HepG2 (cell line): ENCODE results near the gene NEDD4L. TPM values are rescaled to one million over a fixed set of nuclear protein-coding genes. Genes with fewer than 3 reads are reported as not detected.

Source experiments
- ATAC-seq: fragments of 200-7000 bp; cut with Tn5 transposase; 3 replicates; pipeline ENCODE4 v1.9.1; 2020; ENCODE audit warnings: mild to moderate bottlenecking, moderate library complexity
- BruUV-seq: library from RNA; stranded (reverse); fragments of 400-500 nt; replicated peaks from 2 replicates; lab custom pipeline; 2021; lab: Mats Ljungman, UMichigan
- CTCF ChIA-PET: fragments of 300-600 bp; formaldehyde crosslinking; extraction: SDS; loops from one replicate; lab custom pipeline; 2021; ENCODE audit warnings: low total read pairs, inconsistent platforms, low intra/inter-chr PET ratio; lab: Yijun Ruan, JAX
- POLR2A ChIA-PET: fragments of 350-600 bp; sonication (Branson Sonifier 250); formaldehyde crosslinking; loops from one replicate; lab custom pipeline; 2020; ENCODE audit warnings: antibody characterized with exemption, inconsistent platforms; lab: Yijun Ruan, JAX
- DNase-seq: peaks from one replicate; pipeline ENCODE4 v3.0.0-alpha.2; 2015; ENCODE audit warnings: low spot score
- FAIRE-seq: peaks from 3 replicates; lab custom pipeline; 2011; peaks lifted over from hg19 to GRCh38; lab: Jason Lieb, UNC
- H2AFZ ChIP-seq: one replicate; pipeline ENCODE4 v1.6.1; 2011; ENCODE audit warnings: low read length, inconsistent platforms
- H3K27ac ChIP-seq: fragments of 300-600 bp; 3 replicates; pipeline ENCODE4 v1.8.0; 2011; ENCODE audit warnings: mixed run types, mild to moderate bottlenecking, mixed read lengths, low read length, inconsistent platforms; ENCODE audit not compliant: insufficient read depth; ENCODE audit errors: extremely low read length
- H3K27me3 ChIP-seq, 2 experiments: fragments of 200-600 bp in 1 of 2; 2 replicates in 1 of 2; 3 replicates in 1 of 2; pipeline versions ENCODE4 v1.6.0 to v1.8.0; 2011; ENCODE audit warnings: low read length in 2 of 2, mild to moderate bottlenecking in 2 of 2, moderate library complexity in 2 of 2, inconsistent platforms in 1 of 2; ENCODE audit not compliant: insufficient read depth in 2 of 2, control insufficient read depth in 1 of 2
- H3K36me3 ChIP-seq, 2 experiments: fragments of 200-600 bp in 1 of 2; replicated peaks in 1 of 2; 2 replicates in 1 of 2; 3 replicates in 1 of 2; pipeline versions ENCODE4 v1.5.1 to v1.8.0; 2011; ENCODE audit warnings: low read length in 2 of 2, inconsistent platforms in 1 of 2; ENCODE audit not compliant: insufficient read depth in 2 of 2, control insufficient read depth in 1 of 2
- H3K4me1 ChIP-seq: 2 replicates; pipeline ENCODE4 v1.5.1; 2012; ENCODE audit warnings: low read length, inconsistent platforms; ENCODE audit not compliant: insufficient read depth
- H3K4me2 ChIP-seq: 2 replicates; pipeline ENCODE4 v1.6.0; 2011; ENCODE audit warnings: low read depth, low read length, inconsistent platforms
- H3K4me3 ChIP-seq, 3 experiments: fragments of 200-600 bp in 1 of 3; sonication (generic), shearing (Covaris generic) in 1 of 3; replicated peaks in 1 of 3; 2 replicates each; pipeline ENCODE4 v1.5.1; 2011 to 2016; ENCODE audit warnings: low read length in 3 of 3, inconsistent platforms in 2 of 3, low read depth in 2 of 3, mild to moderate bottlenecking in 2 of 3, control low read depth in 1 of 3, mixed read lengths in 1 of 3; ENCODE audit not compliant: insufficient read depth in 1 of 3
- H3K79me2 ChIP-seq: one replicate; pipeline ENCODE4 v1.6.1; 2011; ENCODE audit warnings: low read length, inconsistent platforms; ENCODE audit not compliant: insufficient read depth
- H3K9ac ChIP-seq: 2 replicates; pipeline ENCODE4 v1.6.0; 2011; ENCODE audit warnings: mild to moderate bottlenecking, low read depth, low read length, inconsistent platforms; ENCODE audit not compliant: insufficient read depth
- H3K9me3 ChIP-seq: 2 replicates; pipeline ENCODE4 v1.5.1; 2012; ENCODE audit warnings: mild to moderate bottlenecking, low read length
- H4K20me1 ChIP-seq: 2 replicates; pipeline ENCODE4 v1.6.0; 2011; ENCODE audit warnings: inconsistent platforms, mild to moderate bottlenecking, low read length, moderate library complexity; ENCODE audit not compliant: insufficient read depth
- FOXA3 ChIP-seq: IDR thresholded peaks from 2 replicates; pipeline ENCODE4 v1.6.1; 2016; ENCODE audit warnings: missing genetic modification reagents, missing compliant biosample characterization
- MIER3 ChIP-seq: IDR thresholded peaks from 2 replicates; pipeline ENCODE4 v1.6.1; 2016; ENCODE audit warnings: missing compliant biosample characterization, borderline replicate concordance
- NCOA5 ChIP-seq: sonication (generic); formaldehyde crosslinking; IDR thresholded peaks from 2 replicates; pipeline ENCODE4 v1.4.0; 2020; ENCODE audit warnings: missing genetic modification reagents
- POLR2AphosphoS2 ChIP-seq: IDR thresholded peaks from 2 replicates; pipeline ENCODE4 v1.6.1; 2011; ENCODE audit warnings: low read depth, low read length, improper control_type of control experiment
- SPEN ChIP-seq: sonication (generic); formaldehyde crosslinking; IDR thresholded peaks from 2 replicates; pipeline ENCODE4 v1.5.1; 2020; ENCODE audit warnings: low read depth, mild to moderate bottlenecking, missing genetic modification reagents
- U2AF2 ChIP-seq: fragments of 200-400 bp; formaldehyde crosslinking; IDR thresholded peaks from 2 replicates; pipeline ENCODE4 v1.6.1; 2017; ENCODE audit warnings: low read depth, mild to moderate bottlenecking, low read length
- ZFP91 ChIP-seq: sonication (generic); formaldehyde crosslinking; IDR thresholded peaks from 2 replicates; pipeline ENCODE4 v1.9.0; 2022; ENCODE audit warnings: missing genetic modification reagents, mild to moderate bottlenecking, borderline replicate concordance
- ZNF17 ChIP-seq: sonication (generic); formaldehyde crosslinking; IDR thresholded peaks from 2 replicates; pipeline ENCODE4 v1.5.0; 2020; ENCODE audit warnings: mild to moderate bottlenecking, missing genetic modification reagents
- ZNF367 ChIP-seq: sonication (generic); formaldehyde crosslinking; IDR thresholded peaks from 2 replicates; pipeline ENCODE4 v1.4.0; 2020; ENCODE audit warnings: missing genetic modification reagents, borderline replicate concordance
- ZNF382 ChIP-seq: sonication (generic); formaldehyde crosslinking; IDR thresholded peaks from 2 replicates; pipeline ENCODE4 v1.5.0; 2020; ENCODE audit warnings: missing genetic modification reagents, mild to moderate bottlenecking, borderline replicate concordance
- ZNF546 ChIP-seq: sonication (generic); formaldehyde crosslinking; conservative IDR thresholded peaks from 2 replicates; pipeline ENCODE4 v1.8.1; 2023; ENCODE audit warnings: mild to moderate bottlenecking, missing genetic modification reagents
- ZNF773 ChIP-seq: sonication (generic); formaldehyde crosslinking; IDR thresholded peaks from 2 replicates; pipeline ENCODE4 v1.4.0; 2020; ENCODE audit warnings: missing genetic modification reagents, borderline replicate concordance
- ZNF788 ChIP-seq: sonication (generic); formaldehyde crosslinking; IDR thresholded peaks from 2 replicates; pipeline ENCODE4 v1.5.0; 2020; ENCODE audit warnings: mild to moderate bottlenecking, missing genetic modification reagents, borderline replicate concordance
- ZSCAN29 ChIP-seq: sonication (generic); formaldehyde crosslinking; conservative IDR thresholded peaks from 2 replicates; pipeline ENCODE4 v1.4.0; 2020; ENCODE audit warnings: mild to moderate bottlenecking, missing genetic modification reagents
- WGBS: methylation state at CpG from one replicate; pipeline ENCODE4 v1.1.6; 2017; ENCODE audit warnings: low lambda C conversion rate; 5-methylcytosine and 5-hydroxymethylcytosine counted together
- in situ Hi-C: cut with HindIII; loops from 2 replicates; pipeline ENCODE4 v1.10.0; 2017; ENCODE audit warnings: low pct_unique_long_range_greater_than_20kb; ENCODE audit not compliant: extremely low pct_ligation_motif_present
- intact Hi-C: fragments of 100-400 bp; cut with micrococcal nuclease; formaldehyde crosslinking; loops from one replicate; pipeline ENCODE4 v1.10.0; 2022; ENCODE audit not compliant: unreplicated experiment
- polyA plus RNA-seq, 8 experiments: library from polyadenylated mRNA; depleted of rRNA in 3 of 8; stranded (reverse) in 7 of 8; unstranded in 1 of 8; fragments of >200 nt; fragmentation: Illumina TruSeq in 4 of 8; extraction: Trizol in 4 of 8; gene quantifications; 2 replicates each; pipeline versions ENCODE4 v1.2.1 to v1.2.3, GENCODE V29; 2011 to 2016; ENCODE audit warnings: low read depth in 4 of 8, missing spikeins in 1 of 8, mixed read lengths in 1 of 8; ENCODE audit not compliant: insufficient read depth in 1 of 8
- total RNA-seq, 5 experiments: library from RNA; depleted of rRNA; stranded (reverse); fragments of >200 nt; fragmentation: Illumina TruSeq; extraction: Trizol; gene quantifications; 2 replicates each; pipeline ENCODE4 v1.2.3, GENCODE V29; 2016; ENCODE audit warnings: low read depth in 1 of 5
- TF ChIP-seq, protein P1 (sequence below): sonication (generic); formaldehyde crosslinking; IDR thresholded peaks from 2 replicates; pipeline ENCODE4 v1.5.1; 2020; ENCODE audit warnings: mild to moderate bottlenecking, missing genetic modification reagents, moderate library complexity

The NEDD4L gene
- total and polyA plus RNA-seq, 2 of the 13 experiments (the other 11 are each of a cell fraction or from before 2014, with no cell fraction given) = 168 to 390 TPM

DNA sequence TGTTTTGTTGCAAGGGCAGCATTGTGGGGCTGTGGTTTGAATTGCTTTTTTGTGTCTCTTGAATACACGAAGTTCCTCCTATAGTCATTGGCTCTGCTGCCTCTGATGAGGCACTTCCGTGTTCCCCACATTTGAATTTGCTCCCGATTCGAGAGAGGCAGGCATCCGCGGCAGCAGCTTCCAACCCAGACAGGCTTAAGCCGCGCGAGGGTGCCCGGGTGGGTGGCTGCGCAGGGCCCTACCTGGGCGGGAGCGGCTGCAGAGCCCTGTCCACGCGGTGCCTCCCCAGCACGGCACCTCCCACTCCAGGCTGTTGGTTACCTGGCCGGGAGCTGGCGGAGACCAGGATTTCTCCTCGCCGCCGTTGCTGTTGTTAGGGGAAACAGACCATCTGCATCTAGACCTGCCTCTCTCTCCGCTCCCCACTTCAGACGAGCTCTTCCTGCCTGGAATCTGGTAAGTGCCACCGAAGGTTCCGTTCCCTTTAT lies 151.3 kb downstream of the NEDD4L start (continued):
- TF ChIP-seq, protein P1, sequence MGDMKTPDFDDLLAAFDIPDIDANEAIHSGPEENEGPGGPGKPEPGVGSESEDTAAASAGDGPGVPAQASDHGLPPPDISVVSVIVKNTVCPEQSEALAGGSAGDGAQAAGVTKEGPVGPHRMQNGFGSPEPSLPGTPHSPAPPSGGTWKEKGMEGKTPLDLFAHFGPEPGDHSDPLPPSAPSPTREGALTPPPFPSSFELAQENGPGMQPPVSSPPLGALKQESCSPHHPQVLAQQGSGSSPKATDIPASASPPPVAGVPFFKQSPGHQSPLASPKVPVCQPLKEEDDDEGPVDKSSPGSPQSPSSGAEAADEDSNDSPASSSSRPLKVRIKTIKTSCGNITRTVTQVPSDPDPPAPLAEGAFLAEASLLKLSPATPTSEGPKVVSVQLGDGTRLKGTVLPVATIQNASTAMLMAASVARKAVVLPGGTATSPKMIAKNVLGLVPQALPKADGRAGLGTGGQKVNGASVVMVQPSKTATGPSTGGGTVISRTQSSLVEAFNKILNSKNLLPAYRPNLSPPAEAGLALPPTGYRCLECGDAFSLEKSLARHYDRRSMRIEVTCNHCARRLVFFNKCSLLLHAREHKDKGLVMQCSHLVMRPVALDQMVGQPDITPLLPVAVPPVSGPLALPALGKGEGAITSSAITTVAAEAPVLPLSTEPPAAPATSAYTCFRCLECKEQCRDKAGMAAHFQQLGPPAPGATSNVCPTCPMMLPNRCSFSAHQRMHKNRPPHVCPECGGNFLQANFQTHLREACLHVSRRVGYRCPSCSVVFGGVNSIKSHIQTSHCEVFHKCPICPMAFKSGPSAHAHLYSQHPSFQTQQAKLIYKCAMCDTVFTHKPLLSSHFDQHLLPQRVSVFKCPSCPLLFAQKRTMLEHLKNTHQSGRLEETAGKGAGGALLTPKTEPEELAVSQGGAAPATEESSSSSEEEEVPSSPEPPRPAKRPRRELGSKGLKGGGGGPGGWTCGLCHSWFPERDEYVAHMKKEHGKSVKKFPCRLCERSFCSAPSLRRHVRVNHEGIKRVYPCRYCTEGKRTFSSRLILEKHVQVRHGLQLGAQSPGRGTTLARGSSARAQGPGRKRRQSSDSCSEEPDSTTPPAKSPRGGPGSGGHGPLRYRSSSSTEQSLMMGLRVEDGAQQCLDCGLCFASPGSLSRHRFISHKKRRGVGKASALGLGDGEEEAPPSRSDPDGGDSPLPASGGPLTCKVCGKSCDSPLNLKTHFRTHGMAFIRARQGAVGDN (CRISPR knock-in tag) = no peak
- TF ChIP-seq NCOA5 (CRISPR knock-in tag) = no peak
- no peak for TF ChIP-seq ZNF773 (CRISPR knock-in tag)
- no peak for TF ChIP-seq ZNF546 (CRISPR knock-in tag)
- no peak for TF ChIP-seq ZNF382 (CRISPR knock-in tag)
- TF ChIP-seq MIER3 (CRISPR knock-in tag) = no peak
- TF ChIP-seq SPEN (CRISPR knock-in tag) = no peak

DNA sequence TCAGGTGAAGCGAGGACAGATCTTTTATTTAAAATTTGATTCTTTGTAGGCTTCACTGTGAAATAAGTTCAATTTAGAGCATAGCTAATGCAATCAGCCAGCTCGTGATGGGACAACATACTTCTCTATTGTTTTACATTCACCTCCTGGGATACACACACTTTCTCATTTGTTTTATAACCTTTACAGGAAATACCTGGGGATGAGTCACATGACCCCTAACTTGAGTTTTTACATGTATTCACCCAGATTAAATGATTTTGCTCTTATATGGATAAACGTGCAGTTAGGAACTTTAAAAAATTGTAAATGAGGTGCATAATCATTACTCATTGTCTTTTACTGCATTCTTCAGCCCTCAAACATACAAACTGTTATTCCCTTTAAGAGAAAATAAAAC lies 152.1 kb downstream of the NEDD4L start:
- H3K27ac ChIP-seq = no peak overlapping the region
- in situ Hi-C loops = no loop called here
- no peak overlapping the region for H3K4me3 ChIP-seq
- no peaks in the 10 kb centered on the region for H3K27me3 ChIP-seq
- CTCF ChIA-PET = no interaction called here
- FAIRE-seq = no peak
- no peak for ATAC-seq
- no peak overlapping the region for H2AFZ ChIP-seq
- peaks cover 6% of the 10 kb centered on the region for H3K79me2 ChIP-seq
- intact Hi-C loops = no loop called here
- TF ChIP-seq U2AF2 (no peak), ZSCAN29 (CRISPR knock-in tag) (no peak), ZFP91 (CRISPR knock-in tag) (no peak), FOXA3 (CRISPR knock-in tag) (no peak), ZNF17 (no peak), ZNF788 (CRISPR knock-in tag) (no peak), ZNF367 (CRISPR knock-in tag) (no peak), POLR2AphosphoS2 (no peak)
- H3K4me1 ChIP-seq = peaks cover 13% of the 10 kb centered on the region
- POLR2A ChIA-PET = no interaction called here
- no TSS peak for BruUV-seq
- no peaks in the 10 kb centered on the region for H3K36me3 ChIP-seq
- no peak overlapping the region for H3K4me2 ChIP-seq
- no peak for DNase-seq
- 93% methylated on average over 3 of the region's 3 CpGs for WGBS
- no peaks in the 10 kb centered on the region for H3K9me3 ChIP-seq
- no peak overlapping the region for H3K9ac ChIP-seq
- H4K20me1 ChIP-seq = no peaks in the 10 kb centered on the region
